Type B pancreatic cell (in vitro differentiated cells): ENCODE data around the gene FBXO24. TPM values are rescaled to one million over a fixed set of nuclear protein-coding genes. Genes with fewer than 3 reads are reported as not detected.

Experiments used
- DNase-seq: peaks from one replicate; pipeline ENCODE4 v3.0.0; 2021; ENCODE audit warnings: mixed read lengths; ENCODE audit not compliant: unreplicated experiment; ENCODE audit errors: extremely low spot score
- H3K27ac Mint-ChIP-seq: 2 replicates; pipeline ENCODE4 v1.8.0; 2021; ENCODE audit warnings: mild to moderate bottlenecking, mixed read lengths
- H3K27me3 Mint-ChIP-seq: 2 replicates; pipeline ENCODE4 v1.8.0; 2021; ENCODE audit warnings: mixed read lengths
- H3K36me3 Mint-ChIP-seq: 2 replicates; pipeline ENCODE4 v1.8.0; 2021; ENCODE audit warnings: mixed read lengths
- H3K4me1 Mint-ChIP-seq: one replicate; pipeline ENCODE4 v1.8.0; 2021; ENCODE audit warnings: mixed read lengths; ENCODE audit not compliant: unreplicated experiment
- H3K4me3 Mint-ChIP-seq: 2 replicates; pipeline ENCODE4 v1.8.0; 2021; ENCODE audit warnings: mild to moderate bottlenecking, mixed read lengths
- H3K9me3 Mint-ChIP-seq: 2 replicates; pipeline ENCODE4 v1.8.0; 2021; ENCODE audit warnings: mixed read lengths
- total RNA-seq: library from RNA; stranded (reverse); gene quantifications from 2 replicates; pipeline ENCODE4 v1.2.1, GENCODE V29; 2021; ENCODE audit warnings: low replicate concordance
- TF ChIP-seq, protein P1 (sequence below): fragments of 200-600 bp; sonication (generic); conservative IDR thresholded peaks from 2 replicates; pipeline ENCODE4 v1.5.0; 2021; ENCODE audit warnings: antibody characterized with exemption, mild to moderate bottlenecking

FBXO24 gene
- total RNA-seq, 1 donor from 2014 or later: 0.77 TPM

DNA sequence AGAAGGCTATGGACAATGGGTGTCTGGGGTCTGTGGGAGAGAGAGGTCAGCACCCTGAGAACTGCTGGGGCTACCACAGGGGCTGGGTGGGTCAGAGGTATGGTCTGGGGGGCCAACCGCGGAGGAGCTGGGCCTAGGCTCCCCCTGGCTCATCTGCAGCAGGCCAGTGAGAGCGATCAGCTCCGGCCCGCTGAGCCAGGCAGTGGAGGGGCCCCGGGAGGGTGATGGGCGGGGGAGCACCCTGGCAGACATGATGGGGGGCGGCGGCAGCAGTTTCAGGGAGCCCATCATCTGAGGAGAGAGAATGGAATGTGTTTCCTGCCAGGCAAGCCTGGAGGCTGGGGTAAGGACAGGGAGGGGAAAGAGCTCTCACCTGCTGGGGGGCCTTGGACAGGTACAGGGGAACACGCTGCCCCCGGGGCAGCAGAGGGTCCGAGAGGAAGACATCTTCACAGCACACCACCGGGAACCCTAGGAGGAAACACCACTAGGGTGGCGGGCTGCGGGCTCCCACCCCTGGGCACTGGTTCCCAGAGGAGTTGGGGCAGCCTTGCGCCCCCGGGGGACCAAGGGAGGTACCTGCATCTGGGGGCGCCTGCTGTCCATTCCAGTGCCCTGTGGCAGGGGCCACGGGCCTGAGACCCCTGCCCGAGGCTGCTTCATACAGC, 13.7 kb upstream of the FBXO24 start:
- H3K4me1 Mint-ChIP-seq: peaks cover 21% of the 10 kb centered on the region
- H3K4me3 Mint-ChIP-seq: peak overlapping the region; percentile 74
- no peaks in the 10 kb centered on the region for H3K9me3 Mint-ChIP-seq
- peak; percentile 67 for DNase-seq
- peaks cover 4% of the 10 kb centered on the region for H3K27me3 Mint-ChIP-seq
- no peaks in the 10 kb centered on the region for H3K36me3 Mint-ChIP-seq
- H3K27ac Mint-ChIP-seq: peak overlapping the region; percentile 79
- TF ChIP-seq, protein P1, sequence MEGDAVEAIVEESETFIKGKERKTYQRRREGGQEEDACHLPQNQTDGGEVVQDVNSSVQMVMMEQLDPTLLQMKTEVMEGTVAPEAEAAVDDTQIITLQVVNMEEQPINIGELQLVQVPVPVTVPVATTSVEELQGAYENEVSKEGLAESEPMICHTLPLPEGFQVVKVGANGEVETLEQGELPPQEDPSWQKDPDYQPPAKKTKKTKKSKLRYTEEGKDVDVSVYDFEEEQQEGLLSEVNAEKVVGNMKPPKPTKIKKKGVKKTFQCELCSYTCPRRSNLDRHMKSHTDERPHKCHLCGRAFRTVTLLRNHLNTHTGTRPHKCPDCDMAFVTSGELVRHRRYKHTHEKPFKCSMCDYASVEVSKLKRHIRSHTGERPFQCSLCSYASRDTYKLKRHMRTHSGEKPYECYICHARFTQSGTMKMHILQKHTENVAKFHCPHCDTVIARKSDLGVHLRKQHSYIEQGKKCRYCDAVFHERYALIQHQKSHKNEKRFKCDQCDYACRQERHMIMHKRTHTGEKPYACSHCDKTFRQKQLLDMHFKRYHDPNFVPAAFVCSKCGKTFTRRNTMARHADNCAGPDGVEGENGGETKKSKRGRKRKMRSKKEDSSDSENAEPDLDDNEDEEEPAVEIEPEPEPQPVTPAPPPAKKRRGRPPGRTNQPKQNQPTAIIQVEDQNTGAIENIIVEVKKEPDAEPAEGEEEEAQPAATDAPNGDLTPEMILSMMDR: no peak

DNA sequence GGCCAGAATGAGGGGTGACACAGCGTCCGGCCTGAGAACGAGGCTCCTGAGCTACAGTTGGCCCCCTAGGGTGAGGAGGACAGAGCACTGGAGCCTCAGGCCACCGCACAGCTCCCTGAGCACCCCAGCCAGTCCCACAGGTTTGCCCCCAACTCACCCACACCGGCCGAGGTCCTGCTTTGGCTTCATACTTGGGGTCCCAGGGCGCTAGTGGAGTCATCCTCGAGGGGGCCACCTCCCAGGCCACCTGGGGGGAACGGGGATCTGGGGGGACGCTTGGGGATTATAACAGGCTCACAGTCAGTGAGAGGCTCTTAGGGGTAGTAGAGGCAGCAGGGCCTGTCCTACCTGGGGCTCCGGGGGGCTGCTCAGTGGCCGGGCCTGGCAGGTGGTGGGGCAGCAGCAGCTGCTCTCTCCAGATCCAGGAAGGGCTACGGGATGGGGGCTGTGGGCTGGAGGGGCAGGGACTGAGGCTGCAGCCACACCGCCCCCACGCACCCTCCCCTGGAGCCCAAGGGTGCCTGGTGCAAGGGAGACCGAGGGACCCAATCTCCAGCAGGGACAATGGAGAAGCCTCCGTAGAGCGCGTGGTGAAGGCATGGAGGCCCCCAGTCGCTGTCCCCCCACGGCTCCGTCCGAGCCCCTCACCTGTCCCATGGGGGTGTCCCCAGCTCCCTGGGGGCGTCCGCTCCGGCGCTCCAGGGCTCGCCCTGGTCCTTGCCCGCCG, 13.0 kb upstream of the FBXO24 start:
- H3K36me3 Mint-ChIP-seq: no peaks in the 10 kb centered on the region
- no peak for DNase-seq
- TF ChIP-seq, protein P1: no peak
- no peak overlapping the region for H3K4me3 Mint-ChIP-seq
- H3K27ac Mint-ChIP-seq: no peak overlapping the region
- peaks cover 21% of the 10 kb centered on the region for H3K4me1 Mint-ChIP-seq
- peaks cover 4% of the 10 kb centered on the region for H3K27me3 Mint-ChIP-seq
- H3K9me3 Mint-ChIP-seq: no peaks in the 10 kb centered on the region

DNA sequence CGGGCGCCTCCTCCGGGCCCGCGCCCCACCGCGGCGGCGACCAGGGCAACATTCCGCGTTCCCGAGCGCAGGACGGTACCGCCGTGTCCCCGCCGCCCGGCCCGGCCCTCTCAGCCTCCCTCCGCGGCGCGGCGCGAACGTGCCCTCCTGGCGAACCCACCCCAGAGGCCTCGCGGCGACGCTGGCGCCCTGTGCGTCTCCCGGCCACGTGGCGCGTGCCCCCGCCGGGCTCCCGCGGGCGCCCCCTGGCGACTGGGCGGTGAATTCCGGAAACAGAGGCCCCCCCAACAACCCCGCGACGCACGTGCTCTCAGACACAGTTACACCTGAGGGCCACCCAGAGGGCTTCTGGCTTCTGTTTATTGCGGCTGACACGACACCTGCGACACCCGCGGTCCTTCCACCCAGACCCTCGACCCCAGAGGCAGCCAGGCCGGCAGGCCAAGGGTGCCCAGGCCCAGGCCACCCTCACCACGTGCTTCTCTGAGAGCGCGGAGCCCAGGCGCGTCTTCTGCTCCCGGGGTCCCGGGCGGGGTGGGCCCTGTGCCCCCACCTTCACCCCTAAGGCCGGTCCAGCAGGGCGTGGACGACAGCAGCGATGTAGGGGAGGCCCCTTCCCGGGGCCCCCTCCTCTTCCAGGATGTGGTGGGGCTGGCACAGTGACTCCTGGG, 12.3 kb upstream of the FBXO24 start, which contains the start of gene SAP25:
SAP25 (minus strand) TSS at position 210 of the 671 bp plus-strand sequence; CDS start at position 52, 158 bp downstream.
- peak; percentile 68 for DNase-seq
- H3K27ac Mint-ChIP-seq: no peak within 1 kb of the TSS
- peaks cover 4% of the 10 kb centered on the region for H3K27me3 Mint-ChIP-seq
- H3K36me3 Mint-ChIP-seq: no peaks in the 10 kb centered on the region
- no peaks in the 10 kb centered on the region for H3K9me3 Mint-ChIP-seq
- peaks cover 17% of the 10 kb centered on the region for H3K4me1 Mint-ChIP-seq
- H3K4me3 Mint-ChIP-seq: no peak within 1 kb of the TSS
- TF ChIP-seq, protein P1: no peak

DNA sequence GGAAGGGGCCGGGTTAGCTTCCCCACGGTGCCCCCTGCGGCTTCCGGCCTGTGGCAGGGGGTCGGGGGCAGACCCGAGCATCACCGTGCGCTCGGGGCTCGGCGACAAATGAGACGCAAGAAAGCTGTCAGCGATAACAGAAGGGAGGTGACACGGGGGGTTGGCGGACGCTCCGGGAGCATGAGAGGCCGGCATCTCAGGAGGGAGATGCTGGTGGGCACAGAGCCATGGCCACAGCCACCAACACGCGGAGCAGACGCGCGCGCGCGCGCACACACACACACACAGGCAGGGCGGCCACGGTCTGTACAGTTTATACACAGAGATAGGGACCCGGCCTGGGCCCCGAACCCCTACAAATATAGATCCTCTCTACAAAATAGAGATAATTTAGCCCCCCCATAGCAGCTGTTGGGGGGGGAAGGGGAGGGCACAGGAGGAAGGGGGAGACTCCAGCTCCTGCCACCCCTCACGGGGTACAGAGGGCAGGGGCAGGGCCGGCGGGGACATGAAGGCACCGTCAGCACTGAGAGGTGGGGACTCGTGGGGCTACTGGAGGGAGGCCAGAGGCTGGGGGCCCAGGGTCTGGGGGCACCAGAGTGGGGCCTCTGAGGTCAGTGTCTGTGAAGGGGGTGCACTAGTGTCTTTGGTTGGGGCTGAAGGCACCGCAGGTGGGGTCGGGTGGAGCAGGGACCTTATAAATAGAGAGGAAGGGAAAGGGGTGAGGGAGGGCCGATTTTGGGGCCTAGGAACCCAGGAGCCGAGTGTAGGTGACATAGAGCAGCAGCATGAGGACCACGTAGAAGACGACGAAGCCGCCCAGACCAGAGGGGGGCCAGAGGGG, 11.5 kb upstream of the FBXO24 start:
- no peaks in the 10 kb centered on the region for H3K36me3 Mint-ChIP-seq
- TF ChIP-seq, protein P1: no peak
- peaks cover 9% of the 10 kb centered on the region for H3K4me1 Mint-ChIP-seq
- H3K27ac Mint-ChIP-seq: no peak overlapping the region
- no peaks in the 10 kb centered on the region for H3K27me3 Mint-ChIP-seq
- DNase-seq: no peak
- H3K4me3 Mint-ChIP-seq: no peak overlapping the region
- no peaks in the 10 kb centered on the region for H3K9me3 Mint-ChIP-seq

DNA sequence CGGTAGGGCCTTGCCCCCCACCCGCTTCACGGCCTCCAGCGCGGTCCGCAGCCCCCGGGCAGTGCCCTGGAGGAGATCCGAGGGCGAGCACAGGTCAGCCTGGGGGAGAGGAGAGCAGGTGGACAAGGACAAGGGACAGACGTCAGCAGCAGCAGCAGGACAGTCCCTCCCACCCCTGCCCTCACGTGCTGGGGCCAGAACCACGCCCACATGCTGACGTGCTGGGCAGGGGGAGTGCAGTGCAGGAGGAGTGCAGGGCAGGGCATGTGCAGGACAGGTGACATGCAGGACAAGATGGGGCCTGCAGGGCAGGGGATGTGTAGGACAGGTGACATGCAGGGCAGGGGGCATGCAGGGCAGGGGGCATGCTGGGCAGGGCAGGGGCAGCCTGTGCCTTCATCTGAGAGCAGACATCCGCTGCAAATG, 10.9 kb upstream of the FBXO24 start:
- TF ChIP-seq, protein P1: no peak
- Mint-ChIP-seq H3K27ac (no peak overlapping the region), H3K36me3 (no peaks in the 10 kb centered on the region), H3K9me3 (no peaks in the 10 kb centered on the region), H3K27me3 (no peaks in the 10 kb centered on the region), H3K4me1 (peaks cover 8% of the 10 kb centered on the region), H3K4me3 (no peak overlapping the region)
- DNase-seq: peak; percentile 68
